ENCODE data around the gene NECTIN2. TPM values are rescaled to one million over a fixed set of nuclear protein-coding genes. Genes with fewer than 3 reads are reported as not detected.
A peak's percentile ranks its signal among the peaks of the same experiment; 100 is the strongest.

NECTIN2 gene
- total and polyA plus RNA-seq, 2 donors from 2014 or later = 110 to 111 TPM

- Histone ChIP-seq H3K9me3 (ENCODE audit: control insufficient read depth in 2 of 3, insufficient read depth in 1 of 3, low read length in 3 of 3) (no peaks in the 10 kb centered on the region), H3K27ac (ENCODE audit: low read depth in 2 of 2, low read length in 2 of 2) (peak within 1 kb of the TSS; percentile 96 to 98), H3K36me3 (ENCODE audit: control insufficient read depth in 2 of 3, insufficient read depth in 3 of 3, low read length in 3 of 3) (peaks cover 0 to 7% (median 3%) of the 10 kb centered on the region in 3 donors), H3K27me3 (ENCODE audit: control insufficient read depth, insufficient read depth, low read length) (no peaks in the 10 kb centered on the region), H3K9ac (ENCODE audit: low read length in 3 of 3) (peak within 1 kb of the TSS; percentile 64 to 94 (median 79)), H3K4me1 (ENCODE audit: control insufficient read depth in 2 of 3, insufficient read depth in 2 of 3, low read depth in 1 of 3, low read length in 3 of 3) (peaks cover 0 to 35% (median 13%) of the 10 kb centered on the region in 3 donors), H3K4me3 (ENCODE audit: low read length in 3 of 3) (peak within 1 kb of the TSS; percentile 64 to 85 (median 78))
- peak; percentile 79 to 96 (median 89) for DNase-seq
- intact Hi-C loops (cut with DNase I) = no loop called here
- TF ChIP-seq CTCF (IDR thresholded peaks at IDR 0.05; ENCODE audit: borderline replicate concordance, extremely low read depth, insufficient read depth) = no peak
- FAIRE-seq = no peak
Measured at GRCh38 chr19:44808463-44809371, 37.4 kb upstream of the NECTIN2 start, which contains the start of gene BCAM. Gene BCAM (plus strand): TSS chr19:44809103. CDS start chr19:44809125, 22 bp downstream.

GRCh38 chr19:44809577-44810233 is 36.4 kb upstream of the NECTIN2 start:
- Histone ChIP-seq H3K4me3 (ENCODE audit: low read length in 3 of 3) (peak overlapping the region; percentile 64 to 85 (median 78)), H3K9me3 (ENCODE audit: control insufficient read depth in 2 of 3, insufficient read depth in 1 of 3, low read length in 3 of 3) (no peaks in the 10 kb centered on the region), H3K4me1 (ENCODE audit: control insufficient read depth in 2 of 3, insufficient read depth in 2 of 3, low read depth in 1 of 3, low read length in 3 of 3) (peaks cover 0 to 35% (median 13%) of the 10 kb centered on the region in 3 donors), H3K36me3 (ENCODE audit: control insufficient read depth in 2 of 3, insufficient read depth in 3 of 3, low read length in 3 of 3) (peaks cover 0 to 17% (median 4%) of the 10 kb centered on the region in 3 donors), H3K9ac (ENCODE audit: low read length in 3 of 3) (peak overlapping the region in 2 of 3 donors; percentile 64 to 94), H3K27me3 (ENCODE audit: control insufficient read depth, insufficient read depth, low read length) (no peaks in the 10 kb centered on the region), H3K27ac (ENCODE audit: low read depth in 2 of 2, low read length in 2 of 2) (peak overlapping the region; percentile 69 to 79)
- TF ChIP-seq CTCF (IDR thresholded peaks at IDR 0.05; ENCODE audit: borderline replicate concordance, extremely low read depth, insufficient read depth) = no peak
- intact Hi-C loops (cut with DNase I) = no loop called here
- DNase-seq = peak in 4 of 5 donors; percentile 24 to 61 (median 32)
- no peak for FAIRE-seq

GRCh38 chr19:44810234-44811121 is 35.6 kb upstream of the NECTIN2 start:
- FAIRE-seq = no peak
- H3K36me3 ChIP-seq (ENCODE audit: control insufficient read depth in 2 of 3, insufficient read depth in 3 of 3, low read length in 3 of 3) = peaks cover 6 to 17% (median 6%) of the 10 kb centered on the region in 3 donors
- peak overlapping the region in 1 of 2 donors; percentile 9 for H3K27ac ChIP-seq (ENCODE audit: low read depth in 2 of 2, low read length in 2 of 2)
- peak in 4 of 5 donors; percentile 83 to 89 (median 88) for DNase-seq
- H3K4me1 ChIP-seq (ENCODE audit: control insufficient read depth in 2 of 3, insufficient read depth in 2 of 3, low read depth in 1 of 3, low read length in 3 of 3) = peaks cover 0 to 35% (median 13%) of the 10 kb centered on the region in 3 donors
- intact Hi-C loops (cut with DNase I) = no loop called here
- no peaks in the 10 kb centered on the region for H3K27me3 ChIP-seq (ENCODE audit: control insufficient read depth, insufficient read depth, low read length)
- no peaks in the 10 kb centered on the region for H3K9me3 ChIP-seq (ENCODE audit: control insufficient read depth in 2 of 3, insufficient read depth in 1 of 3, low read length in 3 of 3)
- no peak for TF ChIP-seq CTCF (IDR thresholded peaks at IDR 0.05; ENCODE audit: borderline replicate concordance, extremely low read depth, insufficient read depth)
- H3K9ac ChIP-seq (ENCODE audit: low read length in 3 of 3) = peak overlapping the region in 2 of 3 donors; percentile 13 to 65
- H3K4me3 ChIP-seq (ENCODE audit: low read length in 3 of 3) = peak overlapping the region; percentile 28 to 49 (median 44)

Data from kidney (tissue), 14 donors.